Posterior vena cava (tissue), 2 donors: ENCODE measurements around the gene UBE2C. TPM values are rescaled to one million over a fixed set of nuclear protein-coding genes. Genes with fewer than 3 reads are reported as not detected.

Source experiments
- DNase-seq: peaks from one replicate; pipeline ENCODE4 v3.0.0-alpha.2; 2020; ENCODE audit warnings: low spot score
- intact Hi-C, 2 donors: fragments of 100-400 bp; cut with DNase I; formaldehyde crosslinking; loops; one replicate each; pipeline versions ENCODE4 v1.14.1 to v1.14.2; 2022 to 2023
- total RNA-seq, 2 donors: library from RNA; stranded (reverse); fragmentation: NEBNext Ultra II Directional; extraction: Animal tissue kit (Norgen Biotek cat#: 25700); gene quantifications; one replicate each; pipeline ENCODE4 v1.2.1, GENCODE V29; 2021
- donor health status: DM: yes; HTN: yes; CAD: no.
- donor health status: DM: yes; HTN: yes; CAD: no.

The UBE2C gene
- total RNA-seq, 2 donors from 2014 or later = 0.79 TPM; not detected in 1

DNA sequence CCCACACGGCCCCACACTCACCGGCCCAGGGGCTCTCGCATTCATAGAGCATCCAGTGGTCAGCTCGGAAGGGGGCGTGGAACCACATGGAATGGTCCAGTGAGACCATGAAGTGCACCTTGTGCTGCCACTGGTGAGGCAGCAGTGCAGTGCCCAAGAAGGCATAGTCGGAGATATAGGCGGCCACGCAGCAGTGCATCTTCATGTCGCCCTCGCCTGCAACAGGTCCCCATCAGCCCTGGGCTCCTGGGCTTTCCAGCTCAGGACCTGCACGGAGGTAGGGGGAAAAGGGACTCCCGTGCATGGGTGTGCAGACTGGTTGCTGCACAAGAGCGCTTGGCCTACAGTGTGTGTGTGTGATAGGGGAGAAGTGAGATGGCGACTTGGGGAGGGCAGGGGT lies 31.1 kb downstream of the UBE2C start:
- intact Hi-C loops = no loop called here
- no peak for DNase-seq

DNA sequence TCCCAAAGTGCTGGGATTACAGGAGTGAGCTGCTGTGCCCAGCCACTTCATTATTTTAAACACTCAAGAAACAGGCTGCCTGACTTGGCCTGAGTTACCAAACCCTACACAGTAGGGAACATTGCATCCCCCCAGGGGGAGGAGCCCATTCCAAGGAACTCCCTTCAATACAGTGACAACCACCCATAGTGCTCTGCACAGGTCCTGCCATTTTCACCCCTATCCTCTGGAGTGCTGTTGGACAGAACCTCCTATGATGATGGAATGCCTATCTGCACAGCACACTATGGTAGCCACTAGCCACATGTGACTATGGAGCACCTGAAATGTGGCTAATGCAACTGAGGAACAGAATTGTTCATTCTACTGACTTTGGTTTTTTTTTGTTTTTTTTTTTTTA lies 33.0 kb downstream of the UBE2C start:
- intact Hi-C loops = no loop called here
- no peak for DNase-seq

DNA sequence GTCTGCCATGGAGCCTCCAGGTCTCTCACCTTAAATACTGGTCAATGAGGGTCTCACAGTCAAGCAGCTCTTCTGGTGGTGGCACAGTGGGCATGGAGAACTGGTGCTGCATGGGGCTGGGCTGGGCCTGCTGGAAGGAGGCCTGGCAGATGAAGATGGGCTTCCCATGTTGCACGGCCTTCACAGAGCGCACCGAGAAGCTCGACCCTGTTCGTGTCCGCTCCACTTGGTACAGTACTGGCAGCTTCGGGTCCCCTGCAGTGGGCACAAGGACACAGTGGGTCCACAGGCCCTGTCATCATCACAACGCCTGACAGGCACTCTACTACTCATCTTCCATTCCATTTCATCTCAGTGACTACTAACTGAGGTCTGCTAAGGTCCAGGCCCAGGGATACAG lies 36.0 kb downstream of the UBE2C start:
- no peak for DNase-seq
- intact Hi-C loops = no loop called here

DNA sequence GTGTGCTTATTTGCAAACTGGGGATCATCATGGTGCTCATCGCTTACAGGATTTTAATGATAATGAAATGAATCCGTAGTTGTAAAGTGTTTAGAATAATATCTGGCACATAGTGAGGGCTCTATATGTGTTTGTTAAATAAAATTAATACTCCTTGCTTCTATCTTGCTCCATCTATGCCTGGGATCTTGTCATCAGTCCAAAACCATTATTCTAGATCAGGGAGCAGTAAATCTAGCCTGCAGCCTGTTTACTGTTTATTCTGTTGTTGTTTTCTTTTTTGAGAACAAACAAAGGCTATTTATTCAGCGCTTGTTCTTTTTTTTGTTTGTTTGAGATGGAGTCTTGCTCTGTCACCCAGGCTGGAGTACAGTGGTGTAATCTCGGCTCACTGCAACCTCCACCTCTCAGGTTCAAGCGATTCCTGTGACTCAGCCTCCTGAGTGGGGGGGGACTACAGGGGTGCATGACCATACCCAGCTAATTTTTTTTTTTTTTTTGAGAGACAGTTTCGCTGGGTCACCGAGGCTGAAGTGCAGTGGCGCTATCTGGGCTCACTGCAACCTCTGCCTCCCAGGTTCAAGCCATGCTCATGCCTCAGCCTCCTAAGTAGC lies 36.6 kb downstream of the UBE2C start:
- no peak for DNase-seq
- intact Hi-C loops = no loop called here

DNA sequence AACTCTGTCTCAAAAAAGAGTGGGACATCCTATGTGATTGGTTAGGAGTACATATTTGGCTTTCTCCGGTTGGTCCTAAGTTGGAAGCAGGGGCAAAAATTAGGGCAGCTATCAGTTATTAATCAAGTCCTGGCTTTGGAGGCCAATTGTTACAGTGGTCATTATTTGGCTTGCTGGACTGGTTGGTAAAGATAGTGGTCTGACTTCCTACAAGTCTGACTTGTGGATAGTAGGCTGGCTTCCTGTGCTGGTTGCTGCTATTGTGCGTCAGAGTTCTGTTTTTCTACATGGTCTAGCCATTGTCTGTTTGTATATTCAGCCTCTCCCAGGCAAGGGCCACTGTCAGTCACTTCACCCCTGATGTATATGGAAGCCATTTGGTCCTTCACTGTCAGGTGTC lies 37.8 kb downstream of the UBE2C start:
- DNase-seq = no peak
- intact Hi-C loops = no loop called here

DNA sequence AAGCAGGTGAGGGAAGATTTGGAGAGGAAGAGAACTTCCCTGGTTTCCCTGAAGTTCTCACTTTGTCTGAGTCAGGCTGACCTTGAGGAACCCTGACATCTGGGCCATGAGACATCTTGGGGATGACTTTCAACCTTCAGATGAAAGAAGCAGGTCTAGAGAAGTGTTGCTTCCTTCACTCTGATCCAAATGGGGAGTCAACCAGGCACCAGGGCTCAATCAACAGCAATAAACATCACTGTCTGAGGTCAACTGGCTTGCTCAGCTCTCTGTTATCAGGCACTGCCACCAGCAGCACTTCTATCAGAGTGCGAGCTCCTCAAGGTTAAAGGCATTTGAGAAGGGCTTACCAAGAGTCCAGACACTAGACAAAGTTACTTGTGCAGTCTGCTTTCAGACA lies 38.5 kb downstream of the UBE2C start:
- no peak for DNase-seq
- intact Hi-C loops = no loop called here

DNA sequence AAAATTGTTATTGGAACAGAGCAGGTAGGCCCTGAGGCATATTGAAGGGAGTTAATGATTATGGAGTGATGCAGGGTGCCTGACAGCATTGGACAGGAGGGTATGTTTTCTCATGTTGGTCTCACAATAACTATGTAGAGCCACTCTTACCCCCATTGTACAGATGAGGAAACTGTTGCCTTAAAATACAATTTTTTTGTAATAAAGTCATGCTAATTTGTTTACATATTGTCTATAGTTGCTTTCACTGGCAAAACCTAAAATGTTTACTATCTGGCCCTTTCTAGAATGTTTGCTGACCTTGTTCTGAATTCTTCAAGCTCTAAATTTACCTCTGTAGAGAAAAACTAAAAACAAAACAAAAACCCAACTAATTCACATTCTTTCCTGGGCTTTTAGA lies 39.1 kb downstream of the UBE2C start:
- intact Hi-C loops = no loop called here

DNA sequence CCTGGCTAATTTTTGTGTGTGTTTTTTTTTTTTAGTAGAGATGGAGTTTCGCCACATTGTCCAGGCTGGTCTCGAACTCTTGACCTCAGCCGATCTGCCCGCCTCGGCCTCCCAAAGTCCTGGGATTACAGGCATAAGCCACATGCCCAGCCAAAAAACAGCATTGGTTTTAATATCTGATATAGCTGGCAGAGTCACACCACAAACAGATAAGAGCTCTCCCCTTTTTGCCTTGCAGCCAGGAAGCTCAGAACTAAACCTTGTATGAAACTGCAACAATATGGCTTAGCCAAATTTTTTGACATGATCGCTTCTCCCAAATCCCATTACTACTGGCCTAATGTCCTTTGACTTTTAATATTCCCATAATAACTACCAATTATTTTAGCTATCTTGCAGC lies 39.9 kb downstream of the UBE2C start:
- no peak for DNase-seq
- intact Hi-C loops = no loop called here

More for the DNA sequence above, 39.1 kb downstream of the UBE2C start:
- DNase-seq = no peak

DNA sequence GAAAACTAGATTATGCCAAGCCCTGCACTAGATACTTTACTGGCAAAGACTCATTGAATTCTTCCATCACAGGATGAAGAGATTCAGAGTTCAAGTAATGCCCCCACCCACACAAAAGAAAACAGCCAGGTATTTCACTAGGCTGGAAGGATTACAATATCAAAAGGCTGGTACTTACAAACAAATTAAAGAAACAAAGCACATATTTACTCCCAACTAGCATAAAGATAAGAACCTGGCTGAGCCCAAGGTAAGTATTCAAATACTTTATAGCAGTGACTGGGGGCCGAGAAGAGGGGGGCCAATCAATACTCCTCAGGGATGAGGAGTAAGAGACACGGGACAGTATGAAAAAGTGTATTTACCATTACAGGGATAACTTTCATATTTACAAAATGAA lies 41.0 kb downstream of the UBE2C start:
- intact Hi-C loops = no loop called here
- DNase-seq = no peak

DNA sequence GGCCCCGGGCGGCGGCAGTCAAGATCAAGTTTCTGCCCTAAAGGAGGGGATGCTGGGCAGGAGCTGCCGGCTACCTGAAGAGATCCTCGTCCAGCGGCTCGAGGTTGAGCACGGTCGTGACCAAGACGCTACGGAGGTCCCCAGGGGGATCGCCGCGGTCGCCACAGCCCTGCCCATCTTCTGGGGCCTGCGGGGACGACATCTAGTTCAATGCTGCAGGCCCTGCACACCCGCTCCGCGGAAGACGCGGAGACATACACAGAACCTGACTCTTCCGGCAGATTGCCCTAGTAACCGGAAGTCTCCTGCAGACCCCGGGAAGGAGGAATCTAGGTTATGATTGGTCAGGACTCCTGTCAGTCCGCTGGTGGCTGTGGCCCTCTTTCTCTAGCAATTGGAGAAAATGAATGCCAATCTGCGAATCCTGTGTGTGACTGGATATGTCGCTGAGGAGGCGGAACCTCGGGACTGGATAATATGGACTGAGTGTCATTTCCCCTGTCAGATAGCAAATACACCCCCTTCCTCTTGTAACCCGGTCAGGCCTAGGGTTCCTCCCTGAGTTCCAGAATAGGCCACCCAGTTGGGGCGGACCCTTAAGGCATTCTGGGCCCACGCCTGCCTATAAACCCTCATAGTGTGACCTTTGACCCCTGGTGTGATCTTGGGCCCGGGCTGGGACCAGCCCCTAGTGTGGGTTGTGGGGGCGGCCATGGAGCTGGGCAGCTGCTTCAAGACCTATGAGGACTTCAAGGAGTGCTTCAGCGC lies 44.9 kb downstream of the UBE2C start, which contains the start of the genes ACOT8 and ZSWIM3:
Gene ACOT8 (minus strand): TSS at position 279 of the 768 bp plus-strand sequence. CDS start 77 bp downstream, at position 202.
Gene ZSWIM3 (plus strand): TSS at position 501 of the 768 bp plus-strand sequence. CDS start 212 bp downstream, at position 713.
- DNase-seq = peak; percentile 96
- intact Hi-C loops = no loop called here

DNA sequence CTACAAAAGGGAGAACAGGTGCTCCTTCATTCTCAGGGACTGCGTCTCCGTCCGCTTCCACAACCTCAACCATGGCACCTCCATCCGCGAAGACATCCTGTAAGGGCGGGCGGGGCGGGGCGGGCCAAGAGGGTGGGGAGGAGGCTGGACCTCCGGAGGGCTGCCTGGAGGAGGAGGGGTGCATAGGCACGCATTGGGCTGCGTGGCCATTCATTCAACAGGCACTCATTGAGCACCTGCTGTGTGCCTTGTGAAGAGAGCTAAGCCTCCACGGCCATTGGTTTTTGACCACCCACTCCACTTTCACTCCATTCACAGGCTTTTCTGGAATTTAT lies 45.4 kb downstream of the UBE2C start:
- DNase-seq = no peak
- intact Hi-C loops = no loop called here

DNA sequence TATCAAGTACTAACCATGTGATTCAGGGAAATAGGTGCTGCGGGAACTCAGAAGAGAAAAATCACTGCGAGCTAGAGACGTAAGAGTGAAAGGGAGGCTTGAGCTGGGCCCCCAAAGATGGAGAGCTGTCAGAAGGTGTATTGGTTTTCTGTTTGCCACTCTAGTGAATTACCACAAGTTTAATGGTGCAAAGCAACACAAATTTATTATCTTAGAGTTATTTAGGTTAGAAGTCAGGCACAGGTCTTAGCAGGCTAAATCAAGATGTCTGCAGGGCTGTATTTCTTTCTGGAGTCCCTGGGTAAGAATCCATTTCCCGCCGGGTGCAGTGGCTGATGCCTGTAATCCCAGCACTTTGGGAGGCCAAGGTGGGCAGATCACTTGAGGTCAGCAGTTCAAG lies 47.5 kb downstream of the UBE2C start:
- intact Hi-C loops = loop anchor here in 1 of 2 donors (5.0 kb wide), 1 partner anchor 543 kb away; no protein-coding TSS in a partner anchor
- DNase-seq = no peak

DNA sequence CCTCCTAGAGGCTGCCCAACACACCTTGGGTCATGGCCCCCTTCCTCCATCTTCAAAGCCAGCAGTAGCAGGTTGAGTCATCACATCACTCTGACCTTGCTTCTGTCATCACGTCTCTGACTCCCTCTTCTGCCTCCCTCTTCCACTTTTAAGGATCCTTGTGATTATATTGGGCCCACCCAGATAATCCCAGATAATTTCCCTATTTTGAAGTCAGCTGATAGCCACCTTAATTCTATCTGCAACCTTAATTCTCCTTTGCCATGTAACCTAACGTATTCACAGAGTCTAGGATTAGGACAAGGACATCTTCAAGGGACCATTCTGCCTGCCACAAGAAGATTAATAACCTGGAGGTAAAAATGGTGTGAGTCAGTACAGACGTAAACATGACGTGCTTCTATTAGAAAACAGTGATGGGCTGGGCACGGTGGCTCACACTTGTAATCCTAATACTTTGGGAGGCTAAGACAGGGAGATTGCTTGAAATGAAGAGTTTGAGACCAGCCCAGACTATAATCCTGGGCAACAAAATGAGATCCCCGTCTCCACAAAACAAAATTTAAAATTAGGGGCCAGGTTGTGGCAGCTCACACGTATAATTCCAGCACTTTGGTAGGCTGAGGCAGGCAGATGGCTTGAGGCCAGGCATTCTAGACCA lies 48.2 kb downstream of the UBE2C start:
- no peak for DNase-seq
- intact Hi-C loops = loop anchor here in 1 of 2 donors (5.0 kb wide), 1 partner anchor 543 kb away; no protein-coding TSS in a partner anchor

DNA sequence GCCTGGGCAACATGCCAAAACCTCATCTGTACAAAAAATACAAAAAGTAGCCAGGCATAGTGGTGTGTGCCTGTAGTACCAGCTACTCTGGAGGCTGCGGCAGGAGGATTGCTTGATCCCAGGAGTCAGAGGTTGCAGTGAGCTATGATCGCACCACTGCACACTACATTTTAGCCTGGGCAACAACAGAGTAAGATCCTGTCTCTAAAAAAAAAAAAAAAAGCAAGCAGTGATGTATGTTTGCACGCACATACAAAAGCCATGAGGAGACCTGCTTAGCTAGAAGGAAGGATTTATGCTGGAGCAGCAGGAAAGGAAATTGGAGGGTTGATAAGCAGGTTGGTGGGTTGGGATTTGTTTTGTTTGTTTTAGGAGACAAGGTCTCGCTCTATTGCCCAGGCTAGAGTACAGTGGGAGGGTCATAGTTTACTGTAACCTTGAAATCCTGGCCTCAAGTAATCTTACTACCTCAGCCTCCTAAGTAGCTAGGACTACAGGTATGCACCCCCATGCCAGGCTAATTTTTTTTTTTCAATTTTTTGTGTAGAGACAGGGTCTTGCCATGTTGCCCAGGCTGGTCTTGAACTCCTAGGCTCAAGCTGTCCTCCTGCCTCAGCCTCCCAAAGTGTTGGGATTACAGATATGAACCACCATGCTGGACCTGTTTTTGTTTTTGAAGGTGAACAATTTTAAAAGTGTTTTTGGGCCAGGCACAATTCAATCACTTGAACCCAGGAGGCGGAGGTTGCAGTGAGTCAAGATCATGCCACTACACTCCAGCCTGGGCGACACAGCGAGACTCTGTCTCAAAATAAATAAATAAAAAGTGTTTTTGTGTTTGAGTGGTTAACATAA lies 49.0 kb downstream of the UBE2C start:
- intact Hi-C loops = loop anchor here in 1 of 2 donors (5.0 kb wide), 1 partner anchor 544 kb away; no protein-coding TSS in a partner anchor
- DNase-seq = no peak

DNA sequence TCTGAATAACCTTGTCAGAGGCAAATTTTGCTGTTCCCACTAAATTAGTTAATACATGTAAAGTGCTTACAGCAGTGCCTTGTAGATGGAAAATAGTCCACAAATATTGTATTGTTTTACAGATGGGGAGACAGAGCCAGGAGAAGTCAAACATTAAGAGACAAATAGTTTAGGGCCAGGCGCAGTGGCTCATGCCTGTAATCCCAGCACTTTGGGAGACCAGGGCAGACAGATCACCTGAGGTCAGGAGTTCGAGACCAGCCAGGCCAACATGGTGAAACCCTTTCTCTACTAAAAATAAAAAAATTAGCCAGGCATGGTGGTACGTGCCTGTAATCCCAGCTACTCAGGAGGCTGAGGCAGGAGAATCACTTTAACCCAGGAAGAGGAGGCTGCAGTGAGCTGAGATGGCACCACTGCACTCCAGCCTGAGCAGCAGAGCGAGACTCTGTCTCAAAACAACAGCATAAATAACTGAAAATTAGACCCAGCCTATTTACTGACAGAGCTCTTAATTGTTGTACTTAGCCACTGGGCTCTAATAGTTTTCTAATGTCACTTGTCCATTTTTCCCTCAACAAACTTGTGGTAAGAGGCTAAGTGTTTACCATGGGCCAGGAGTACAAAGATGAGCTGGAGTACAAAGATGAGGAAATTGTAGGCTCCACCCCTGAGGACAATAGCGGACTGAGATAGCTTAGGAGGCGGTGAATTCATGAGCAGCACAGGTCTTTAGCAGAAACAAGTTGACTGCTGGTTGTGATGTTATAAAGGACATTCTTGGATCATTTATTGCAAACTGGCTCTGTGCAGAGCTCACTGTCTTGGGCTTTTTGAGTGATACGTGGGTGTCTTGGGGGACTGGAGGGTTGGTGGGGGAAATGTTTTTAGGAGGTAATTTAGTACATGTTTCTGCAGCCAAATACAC lies 51.4 kb downstream of the UBE2C start:
- no peak for DNase-seq
- intact Hi-C loops = loop anchor here in 1 of 2 donors (5.0 kb wide), 1 partner anchor 547 kb away; no protein-coding TSS in a partner anchor

DNA sequence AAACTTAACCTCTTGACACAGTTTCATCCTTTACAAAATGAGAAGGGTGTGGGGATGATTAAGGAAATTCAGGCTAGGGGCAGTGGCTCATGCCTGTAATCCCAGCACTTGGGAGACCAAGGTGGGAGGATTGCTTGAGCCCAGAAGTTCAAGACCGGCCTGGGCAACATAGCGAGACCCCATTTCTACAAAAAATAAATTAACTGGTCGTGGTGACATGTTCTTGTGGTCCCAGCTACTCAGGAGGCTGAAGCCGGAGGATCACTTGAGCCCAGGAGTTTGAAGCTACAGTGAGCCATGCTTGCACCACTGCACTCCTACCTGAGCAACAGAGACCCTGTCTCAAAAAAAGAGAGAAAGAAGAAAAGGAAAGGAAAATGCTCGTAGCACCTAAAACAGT lies 54.0 kb downstream of the UBE2C start:
- DNase-seq = no peak
- intact Hi-C loops = loop anchor here in 1 of 2 donors (5.0 kb wide), 1 partner anchor 1144 kb away; no protein-coding TSS in a partner anchor
